Hepatocyte (in vitro differentiated cells): ENCODE data around the gene SOST. TPM values are rescaled to one million over a fixed set of nuclear protein-coding genes. Genes with fewer than 3 reads are reported as not detected.

ENCODE experiments used
- DNase-seq: peaks from one replicate; pipeline ENCODE4 v3.0.0-alpha.2; 2016; ENCODE audit warnings: low spot score
- H2AFZ ChIP-seq: fragments of 200-600 bp; sonication (generic); 2 replicates; pipeline ENCODE4 v1.6.0; 2016; ENCODE audit warnings: antibody characterized with exemption, mild to moderate bottlenecking
- H3K27ac ChIP-seq: fragments of 200-600 bp; sonication (generic); 2 replicates; pipeline ENCODE4 v1.5.1; 2016; ENCODE audit warnings: mild to moderate bottlenecking
- H3K27me3 ChIP-seq: fragments of 200-600 bp; sonication (generic); 2 replicates; pipeline ENCODE4 v1.6.1; 2016
- H3K36me3 ChIP-seq: fragments of 200-600 bp; sonication (generic); replicated peaks from 2 replicates; pipeline ENCODE4 v1.5.1; 2016; ENCODE audit warnings: low read depth; ENCODE audit not compliant: insufficient read depth
- H3K4me1 ChIP-seq: fragments of 200-600 bp; sonication (generic); 2 replicates; pipeline ENCODE4 v1.5.1; 2016; ENCODE audit warnings: mild to moderate bottlenecking, moderate library complexity; ENCODE audit not compliant: insufficient read depth
- H3K4me2 ChIP-seq: fragments of 200-600 bp; sonication (generic); 2 replicates; pipeline ENCODE4 v1.6.0; 2016
- H3K4me3 ChIP-seq: fragments of 200-600 bp; sonication (generic); 2 replicates; pipeline ENCODE4 v1.5.1; 2016; ENCODE audit warnings: mild to moderate bottlenecking
- H3K79me2 ChIP-seq: fragments of 200-600 bp; sonication (generic); 2 replicates; pipeline ENCODE4 v1.6.0; 2017; ENCODE audit warnings: mild to moderate bottlenecking
- H3K9me2 ChIP-seq: fragments of 200-600 bp; sonication (generic); replicated peaks from 2 replicates; pipeline ENCODE4 v1.6.0; 2017; ENCODE audit warnings: mild to moderate bottlenecking; ENCODE audit not compliant: insufficient read depth
- H3K9me3 ChIP-seq: fragments of 200-600 bp; sonication (generic); 2 replicates; pipeline ENCODE4 v1.5.1; 2016; ENCODE audit warnings: low read depth, mild to moderate bottlenecking
- H4K20me1 ChIP-seq: fragments of 200-600 bp; sonication (generic); 2 replicates; pipeline ENCODE4 v1.6.0; 2016; ENCODE audit warnings: mild to moderate bottlenecking; ENCODE audit not compliant: insufficient read depth, poor library complexity, severe bottlenecking
- EZH2 ChIP-seq: fragments of 200-600 bp; sonication (generic); IDR thresholded peaks from 2 replicates; pipeline ENCODE4 v1.6.1; 2016; ENCODE audit warnings: antibody characterized with exemption, mild to moderate bottlenecking, borderline replicate concordance
- EZH2phosphoT487 ChIP-seq: fragments of 200-600 bp; sonication (generic); IDR thresholded peaks from one replicate; pipeline ENCODE4 v1.6.1; 2018; ENCODE audit warnings: antibody characterized with exemption, mild to moderate bottlenecking, low read depth, moderate library complexity; ENCODE audit not compliant: unreplicated experiment, severe bottlenecking
- WGBS: methylation state at CpG from one replicate; pipeline ENCODE4 v1.1.6; 2016; ENCODE audit warnings: low lambda C conversion rate; ENCODE audit errors: missing lambda C conversion rate; 5-methylcytosine and 5-hydroxymethylcytosine counted together
- polyA plus RNA-seq: library from polyadenylated mRNA; unstranded; fragments of >200 nt; fragmentation: Nextera tagmentation; extraction: Ambion mirVana; gene quantifications from 2 replicates; pipeline ENCODE4 v1.2.1, GENCODE V29; 2016
- total RNA-seq: library from RNA; depleted of rRNA; stranded (reverse); fragments of >200 nt; gene quantifications from 2 replicates; pipeline ENCODE4 v1.2.3, GENCODE V29; 2014
- TF ChIP-seq, protein P1 (sequence below): fragments of 200-600 bp; sonication (generic); IDR thresholded peaks from 2 replicates; pipeline ENCODE4 v1.5.1; 2016; ENCODE audit warnings: antibody characterized with exemption, mild to moderate bottlenecking; ENCODE audit not compliant: poor library complexity

SOST gene
- total and polyA plus RNA-seq, 2 experiments from 2014 or later, result not detected

- WGBS, result 12% methylated on average over 3 of the region's 3 CpGs
- Histone ChIP-seq H3K79me2 (no peaks in the 10 kb centered on the region), H3K9me3 (no peaks in the 10 kb centered on the region), H2AFZ (no peak overlapping the region), H3K27ac (no peak overlapping the region), H3K4me3 (no peak overlapping the region), H4K20me1 (no peaks in the 10 kb centered on the region), H3K36me3 (no peaks in the 10 kb centered on the region), H3K4me1 (no peaks in the 10 kb centered on the region), H3K4me2 (no peak overlapping the region), H3K9me2 (no peaks in the 10 kb centered on the region), H3K27me3 (no peaks in the 10 kb centered on the region)
- TF ChIP-seq EZH2phosphoT487, result no peak
- TF ChIP-seq EZH2, result no peak
- TF ChIP-seq, protein P1, sequence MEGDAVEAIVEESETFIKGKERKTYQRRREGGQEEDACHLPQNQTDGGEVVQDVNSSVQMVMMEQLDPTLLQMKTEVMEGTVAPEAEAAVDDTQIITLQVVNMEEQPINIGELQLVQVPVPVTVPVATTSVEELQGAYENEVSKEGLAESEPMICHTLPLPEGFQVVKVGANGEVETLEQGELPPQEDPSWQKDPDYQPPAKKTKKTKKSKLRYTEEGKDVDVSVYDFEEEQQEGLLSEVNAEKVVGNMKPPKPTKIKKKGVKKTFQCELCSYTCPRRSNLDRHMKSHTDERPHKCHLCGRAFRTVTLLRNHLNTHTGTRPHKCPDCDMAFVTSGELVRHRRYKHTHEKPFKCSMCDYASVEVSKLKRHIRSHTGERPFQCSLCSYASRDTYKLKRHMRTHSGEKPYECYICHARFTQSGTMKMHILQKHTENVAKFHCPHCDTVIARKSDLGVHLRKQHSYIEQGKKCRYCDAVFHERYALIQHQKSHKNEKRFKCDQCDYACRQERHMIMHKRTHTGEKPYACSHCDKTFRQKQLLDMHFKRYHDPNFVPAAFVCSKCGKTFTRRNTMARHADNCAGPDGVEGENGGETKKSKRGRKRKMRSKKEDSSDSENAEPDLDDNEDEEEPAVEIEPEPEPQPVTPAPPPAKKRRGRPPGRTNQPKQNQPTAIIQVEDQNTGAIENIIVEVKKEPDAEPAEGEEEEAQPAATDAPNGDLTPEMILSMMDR, result no peak
- DNase-seq, result no peak
These were observed 33.0 kb upstream of the SOST start for GRCh38 chr17:43791589-43791988.

- no peaks in the 10 kb centered on the region for H4K20me1 ChIP-seq
- H3K27ac ChIP-seq, result no peak overlapping the region
- no peaks in the 10 kb centered on the region for H3K9me3 ChIP-seq
- H3K4me3 ChIP-seq, result no peak overlapping the region
- H3K79me2 ChIP-seq, result no peaks in the 10 kb centered on the region
- no peaks in the 10 kb centered on the region for H3K9me2 ChIP-seq
- no peaks in the 10 kb centered on the region for H3K36me3 ChIP-seq
- no peak overlapping the region for H3K4me2 ChIP-seq
- no peaks in the 10 kb centered on the region for H3K4me1 ChIP-seq
- no peak overlapping the region for H2AFZ ChIP-seq
- 93% methylated on average over 14 of the region's 14 CpGs for WGBS
- DNase-seq, result no peak
- no peak for TF ChIP-seq EZH2
- TF ChIP-seq, protein P1, result no peak
- TF ChIP-seq EZH2phosphoT487, result no peak
- no peaks in the 10 kb centered on the region for H3K27me3 ChIP-seq
These were observed 31.8 kb upstream of the SOST start for GRCh38 chr17:43790311-43790940.

DNA sequence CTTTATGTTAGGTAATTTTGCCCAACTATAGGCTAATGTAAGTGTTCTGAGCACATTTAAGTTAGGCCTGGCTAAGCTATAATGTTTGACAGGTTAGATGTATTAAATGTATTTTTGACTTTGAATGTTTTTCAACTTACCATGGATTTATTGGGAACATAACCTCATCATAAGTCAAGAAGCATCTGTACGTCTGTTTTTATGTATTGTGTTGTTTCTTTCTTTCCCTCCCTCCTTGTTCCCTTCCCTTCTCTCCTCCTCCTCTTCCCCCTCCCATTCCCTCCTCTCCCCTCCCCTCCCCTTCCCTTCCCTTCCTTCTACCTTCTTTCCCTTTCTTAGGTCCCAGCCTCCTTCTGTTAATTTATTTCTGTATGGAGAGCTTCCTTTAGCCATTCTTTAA is 30.9 kb upstream of the SOST start:
- Histone ChIP-seq H3K79me2 (no peaks in the 10 kb centered on the region), H2AFZ (no peak overlapping the region)
- WGBS, result 100% methylated on average over 1 of the region's 1 CpG

More for the DNA sequence above, 30.9 kb upstream of the SOST start:
- Histone ChIP-seq H3K4me2 (no peak overlapping the region), H3K36me3 (no peaks in the 10 kb centered on the region), H3K9me2 (no peaks in the 10 kb centered on the region), H3K27me3 (no peaks in the 10 kb centered on the region), H3K9me3 (no peaks in the 10 kb centered on the region), H3K4me3 (no peak overlapping the region), H4K20me1 (no peaks in the 10 kb centered on the region), H3K4me1 (no peaks in the 10 kb centered on the region), H3K27ac (no peak overlapping the region)
- TF ChIP-seq, protein P1, result no peak
- TF ChIP-seq EZH2phosphoT487 (no peak), EZH2 (no peak)
- no peak for DNase-seq
